Superior temporal gyrus (tissue), 1 donor: ENCODE measurements around the gene PRKD1.
A peak's percentile ranks its signal among the peaks of the same experiment; 100 is the strongest.

ENCODE experiments used
- DNase-seq: peaks from one replicate; pipeline ENCODE4 v3.0.0-alpha.2; 2016; ENCODE audit errors: extremely low spot score

PRKD1 gene

GRCh38 chr14:29681316-29681715 lies 246.3 kb downstream of the PRKD1 start:
- no peak for DNase-seq

GRCh38 chr14:29674566-29675285 lies 252.9 kb downstream of the PRKD1 start:
- DNase-seq, result no peak

GRCh38 chr14:29672831-29673230 lies 254.8 kb downstream of the PRKD1 start:
- no peak for DNase-seq

- DNase-seq, result no peak
Observed at GRCh38 chr14:29671034-29671433, 256.6 kb downstream of the PRKD1 start.

GRCh38 chr14:29668201-29668600 lies 259.4 kb downstream of the PRKD1 start:
- peak; percentile 82 for DNase-seq

GRCh38 chr14:29664515-29664914 lies 263.1 kb downstream of the PRKD1 start:
- DNase-seq, result no peak

GRCh38 chr14:29663281-29663801 lies 264.3 kb downstream of the PRKD1 start:
- DNase-seq, result no peak

GRCh38 chr14:29654901-29655550 lies 272.6 kb downstream of the PRKD1 start:
- DNase-seq, result peak; percentile 60

GRCh38 chr14:29653303-29653702 lies 274.3 kb downstream of the PRKD1 start:
- no peak for DNase-seq

- no peak for DNase-seq
Observed at GRCh38 chr14:29652571-29652970, 275.1 kb downstream of the PRKD1 start.

- DNase-seq, result no peak
Observed at GRCh38 chr14:29650554-29651269, 276.9 kb downstream of the PRKD1 start.

GRCh38 chr14:29649170-29649569 lies 278.5 kb downstream of the PRKD1 start:
- no peak for DNase-seq

GRCh38 chr14:29648045-29648444 lies 279.6 kb downstream of the PRKD1 start:
- DNase-seq, result no peak

- DNase-seq, result no peak
Observed at GRCh38 chr14:29645117-29645516, 282.5 kb downstream of the PRKD1 start.

GRCh38 chr14:29643433-29644211 lies 284.0 kb downstream of the PRKD1 start:
- no peak for DNase-seq

GRCh38 chr14:29637411-29637810 lies 290.2 kb downstream of the PRKD1 start:
- DNase-seq, result peak; percentile 83

GRCh38 chr14:29636870-29637269 lies 290.8 kb downstream of the PRKD1 start:
- no peak for DNase-seq

- DNase-seq, result no peak
Observed at GRCh38 chr14:29630566-29631160, 297.0 kb downstream of the PRKD1 start.

GRCh38 chr14:29629839-29630238 lies 297.8 kb downstream of the PRKD1 start:
- no peak for DNase-seq

GRCh38 chr14:29627137-29627536 lies 300.5 kb downstream of the PRKD1 start:
- no peak for DNase-seq

- DNase-seq, result no peak
Observed at GRCh38 chr14:29618323-29619067, 309.2 kb downstream of the PRKD1 start.
